SK-N-MC (cell line): ENCODE data around the gene BTBD17.

Experiments used
- EZH2 ChIP-seq: fragments of 200-600 bp; sonication (generic); IDR thresholded peaks from one replicate; pipeline ENCODE4 v1.6.1; 2017; ENCODE audit warnings: antibody characterized with exemption
- FOXP2 ChIP-seq: optimal IDR thresholded peaks from 2 replicates; pipeline ENCODE3; 2011; ENCODE audit warnings: mild to moderate bottlenecking, moderate library complexity; ENCODE audit not compliant: insufficient read depth; ENCODE audit errors: extremely low read length, control extremely low read depth
- POLR2AphosphoS5 ChIP-seq: IDR thresholded peaks from 2 replicates; pipeline ENCODE4 v1.6.1; 2012; ENCODE audit warnings: mild to moderate bottlenecking, low read depth, low read length, borderline replicate concordance

DNA sequence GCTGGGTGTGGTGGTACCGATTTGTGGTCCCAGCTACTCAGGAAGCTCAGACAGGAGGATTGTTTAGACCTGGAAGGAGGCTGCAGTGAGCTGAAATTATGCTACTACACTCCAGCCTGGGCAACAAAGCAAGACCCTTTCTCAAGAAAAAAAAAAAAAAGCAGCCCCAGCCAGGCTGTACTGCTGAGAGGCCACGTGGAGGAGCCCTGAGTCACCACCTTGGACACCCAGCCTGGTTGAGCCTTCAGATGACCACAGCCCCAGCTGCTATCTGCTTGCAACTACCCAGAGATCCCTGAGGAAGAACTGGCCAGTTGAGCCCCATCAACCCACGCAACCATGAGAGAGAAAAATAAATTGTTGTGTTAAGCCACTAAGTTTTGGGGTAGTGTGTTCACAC is 46.6 kb upstream of the BTBD17 start:
- TF ChIP-seq POLR2AphosphoS5 (no peak), EZH2 (no peak), FOXP2 (no peak)
